D721Med (cell line): ENCODE data around the gene GMDS.

Experiments
- DNase-seq: peaks from one replicate; pipeline ENCODE4 v3.0.0; 2011; ENCODE audit warnings: low spot score; ENCODE audit not compliant: insufficient read length
- FAIRE-seq: peaks from 2 replicates; lab custom pipeline; 2011; peaks lifted over from hg19 to GRCh38; lab: Jason Lieb, UNC
- CTCF ChIP-seq: IDR thresholded peaks from 2 replicates; pipeline ENCODE4 v1.5.1; 2012; ENCODE audit warnings: mild to moderate bottlenecking, control low read depth; ENCODE audit not compliant: insufficient read depth; ENCODE audit errors: missing control alignments

The GMDS gene

DNA sequence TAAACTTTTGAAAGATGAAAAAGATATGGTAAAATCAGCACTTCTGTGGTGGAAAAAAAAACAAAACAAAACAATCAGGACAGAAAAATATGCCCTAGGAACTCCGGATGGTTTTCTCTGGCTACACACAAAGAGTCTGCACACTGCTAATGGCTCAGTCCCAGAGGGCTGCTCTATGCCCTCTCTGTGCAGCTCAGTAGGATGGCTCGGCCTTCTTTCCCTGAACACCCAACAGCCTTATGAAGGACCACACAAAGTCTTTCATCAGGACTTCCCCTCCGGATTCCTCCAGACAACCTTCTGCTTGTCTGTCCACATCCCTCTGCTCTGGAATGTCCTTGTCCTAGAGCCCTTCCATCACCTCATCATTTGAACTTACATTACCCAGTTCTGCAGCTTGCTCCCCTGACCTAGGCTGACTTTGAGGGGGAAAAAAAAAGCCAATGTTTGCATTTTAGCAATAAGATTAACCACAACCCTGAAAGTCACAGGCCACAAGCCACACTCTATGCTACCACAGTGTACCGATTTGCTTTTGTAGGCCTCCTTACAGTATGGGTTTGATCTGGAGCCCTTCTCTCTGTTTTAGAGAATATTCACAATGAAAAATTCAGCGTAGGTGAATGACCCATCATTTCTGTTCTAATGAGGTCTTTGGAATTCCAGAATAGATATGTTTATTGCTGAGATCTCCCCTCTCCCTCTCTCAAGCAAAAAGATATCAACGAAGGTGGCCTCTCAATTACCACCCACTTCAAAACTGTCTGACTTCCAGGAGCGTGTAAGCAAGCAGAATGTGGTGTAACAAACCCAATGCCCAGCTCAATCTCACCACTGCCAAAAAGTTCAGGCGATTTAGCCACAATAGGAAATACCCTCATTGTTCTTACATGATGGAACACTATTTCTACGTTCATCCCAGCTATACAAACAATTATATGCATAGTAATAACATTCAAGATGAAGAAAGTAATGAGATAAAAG lies 164.0 kb downstream of the GMDS start:
- no peak for TF ChIP-seq CTCF
- DNase-seq (no peak), FAIRE-seq (no peak)

DNA sequence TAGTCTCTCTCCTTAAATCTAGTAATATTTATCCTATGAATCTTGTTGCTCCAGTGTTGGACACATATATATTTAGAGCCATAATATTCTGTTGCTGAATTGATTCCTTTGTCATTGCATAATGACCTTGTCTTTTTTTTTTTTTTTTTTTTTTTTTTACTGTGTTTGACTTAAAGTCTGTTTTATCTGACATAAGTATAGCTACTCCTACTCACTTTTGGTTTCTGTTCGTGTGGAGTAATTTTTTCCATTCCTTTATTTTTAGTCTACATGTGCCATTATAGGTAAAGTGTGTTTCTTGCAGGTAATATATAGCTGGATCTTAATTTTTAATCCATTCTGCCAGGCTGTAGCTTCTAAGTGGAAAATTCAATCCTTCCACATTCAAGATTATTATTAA lies 166.5 kb downstream of the GMDS start:
- FAIRE-seq, result no peak
- DNase-seq, result no peak
- no peak for TF ChIP-seq CTCF

DNA sequence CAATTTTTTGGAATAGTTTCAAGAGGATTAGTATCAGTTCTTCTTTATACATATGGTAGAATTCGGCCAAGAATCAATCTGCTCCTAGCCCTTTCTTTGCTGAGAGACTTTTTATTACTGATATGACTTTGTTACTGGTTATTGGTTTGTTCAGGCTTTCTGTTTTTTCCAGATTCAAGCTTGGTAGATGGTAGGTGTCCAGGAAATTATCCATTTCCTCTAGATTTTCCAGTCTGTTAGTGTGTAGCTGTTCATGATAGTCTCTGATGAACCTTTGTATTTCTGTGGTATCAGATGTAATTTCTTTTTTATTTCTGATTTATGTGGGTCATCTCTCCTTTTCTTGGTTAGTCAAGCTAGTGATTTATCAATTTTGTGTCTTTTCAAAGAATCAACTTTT lies 167.6 kb downstream of the GMDS start:
- DNase-seq, result no peak
- no peak for FAIRE-seq

GRCh38 chr6:2073476-2073875 lies 171.9 kb downstream of the GMDS start:
- DNase-seq (no peak), FAIRE-seq (no peak)
- no peak for TF ChIP-seq CTCF

More for the DNA sequence above, 167.6 kb downstream of the GMDS start:
- TF ChIP-seq CTCF, result no peak

- FAIRE-seq, result no peak
- DNase-seq, result no peak
- no peak for TF ChIP-seq CTCF
Observed at GRCh38 chr6:2072453-2072852, 173.0 kb downstream of the GMDS start.

- FAIRE-seq (no peak), DNase-seq (no peak)
- TF ChIP-seq CTCF, result no peak
Observed at GRCh38 chr6:2063547-2063946, 181.9 kb downstream of the GMDS start.

GRCh38 chr6:2061880-2062279 lies 183.5 kb downstream of the GMDS start:
- no peak for TF ChIP-seq CTCF
- FAIRE-seq (no peak), DNase-seq (no peak)
